Right lobe of liver (tissue), 6 donors: ENCODE data around the gene MBLAC2. TPM values are rescaled to one million over a fixed set of nuclear protein-coding genes. Genes with fewer than 3 reads are reported as not detected.

Experiments used
- ATAC-seq, 4 donors: fragments of 200-7000 bp; cut with Tn5 transposase; one replicate each; pipeline ENCODE4 v1.9.1; 2020; ENCODE audit warnings: mild to moderate bottlenecking in 4 of 4, moderate library complexity in 4 of 4
- DNase-seq, 3 donors: peaks; one replicate each; pipeline ENCODE4 v3.0.0-alpha.2; 2020
- H3K27ac ChIP-seq, 3 donors: fragments of 200-600 bp; one replicate each; pipeline ENCODE4 v1.8.0; 2022
- H3K27me3 ChIP-seq, 2 donors: fragments of 200-600 bp; one replicate each; pipeline ENCODE4 v1.8.0; 2022
- H3K36me3 ChIP-seq, 4 donors: fragments of 200-600 bp; sonication (generic) in 1 of 4; one replicate each; pipeline versions ENCODE4 v1.5.1 to v1.8.0; 2017 to 2022; ENCODE audit warnings: control low read depth in 1 of 4
- H3K4me1 ChIP-seq, 4 donors: fragments of 200-600 bp; sonication (generic) in 1 of 4; one replicate each; pipeline versions ENCODE4 v1.5.1 to v1.8.0; 2017 to 2022; ENCODE audit warnings: control low read depth in 1 of 4
- H3K4me3 ChIP-seq, 3 donors: fragments of 200-600 bp; one replicate each; pipeline ENCODE4 v1.8.0; 2022
- H3K9me3 ChIP-seq, 4 donors: fragments of 200-600 bp; sonication (generic) in 1 of 4; one replicate each; pipeline versions ENCODE4 v1.5.1 to v1.8.0; 2017 to 2022; ENCODE audit warnings: control low read depth in 1 of 4
- CTCF ChIP-seq, 4 donors: fragments of 200-600 bp in 3 of 4; fragments of 450-650 bp in 1 of 4; IDR thresholded peaks; one replicate each; pipeline versions ENCODE4 v1.5.1 to v1.8.0; 2016 to 2022; ENCODE audit warnings: antibody characterized with exemption in 4 of 4, mild to moderate bottlenecking in 2 of 4
- POLR2A ChIP-seq: fragments of 450-650 bp; IDR thresholded peaks from one replicate; pipeline ENCODE4 v1.6.1; 2017; ENCODE audit warnings: antibody characterized with exemption, mild to moderate bottlenecking
- WGBS: methylation state at CpG from one replicate; pipeline ENCODE4 v1.1.6; 2018; ENCODE audit warnings: low coverage, low lambda C conversion rate; ENCODE audit not compliant: insufficient coverage; ENCODE audit errors: missing lambda C conversion rate; 5-methylcytosine and 5-hydroxymethylcytosine counted together
- intact Hi-C, 2 donors: fragments of 100-400 bp; cut with DNase I; formaldehyde crosslinking; loops; one replicate each; pipeline versions ENCODE4 v1.11.2 to v1.14.1; 2022
- total RNA-seq, 6 experiments: library from RNA; depleted of rRNA in 2 of 6; stranded (reverse); fragments of >200 nt in 2 of 6; fragmentation: NEBNext Ultra II Directional in 3 of 6; extraction: Animal tissue kit (Norgen Biotek cat#: 25700) in 3 of 6; gene quantifications; one replicate each; pipeline versions ENCODE4 v1.1.0 to v1.2.4, GENCODE V29; 2016 to 2023
- donor health status: DM: no; HTN: yes; CAD: no.
- donor health status: DM: no; HTN: no; CAD: no.
- donor health status: DM: no; HTN: no; CAD: no.
- donor health status: DM: no; HTN: yes; CAD: no.
- donor health status: DM: no; HTN: yes; CAD: no.

MBLAC2 gene
- total RNA-seq, 6 experiments from 2014 or later = 2.3 to 5.3 (median 3.9) TPM

GRCh38 chr5:90446961-90447360 lies 27.6 kb downstream of the MBLAC2 start:
- Histone ChIP-seq H3K27ac (no peak overlapping the region), H3K4me3 (no peak overlapping the region), H3K36me3 (no peaks in the 10 kb centered on the region), H3K27me3 (no peaks in the 10 kb centered on the region), H3K9me3 (no peaks in the 10 kb centered on the region), H3K4me1 (no peaks in the 10 kb centered on the region)
- DNase-seq (no peak), ATAC-seq (no peak)
- intact Hi-C loops = no loop called here
- TF ChIP-seq CTCF (IDR thresholded peaks at IDR 0.05) (no peak), POLR2A (no peak)

DNA sequence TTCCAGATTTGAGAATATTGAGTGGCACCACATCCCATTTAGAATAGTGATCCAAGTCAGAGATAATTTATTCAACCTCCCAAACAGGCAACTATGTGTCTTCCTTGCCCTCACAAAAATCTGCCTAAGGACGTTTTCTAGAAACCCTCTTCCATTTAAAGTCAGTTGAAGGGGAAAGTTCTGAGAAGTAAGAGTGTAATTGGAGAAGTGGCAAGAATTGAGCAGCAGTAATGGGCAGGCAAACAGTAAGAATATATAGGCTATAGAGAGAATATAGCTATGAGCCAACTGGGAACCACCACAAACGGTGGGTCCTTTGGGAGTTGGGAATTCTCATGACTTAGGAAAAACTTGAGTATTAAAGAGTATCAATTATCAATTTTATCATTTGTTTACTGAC lies 33.9 kb downstream of the MBLAC2 start:
- no peak for ATAC-seq
- H3K27ac ChIP-seq = no peak overlapping the region
- TF ChIP-seq POLR2A = no peak
- TF ChIP-seq CTCF (IDR thresholded peaks at IDR 0.05) = no peak
- no peak overlapping the region for H3K4me3 ChIP-seq
- no peaks in the 10 kb centered on the region for H3K9me3 ChIP-seq
- no peaks in the 10 kb centered on the region for H3K36me3 ChIP-seq
- DNase-seq = no peak
- peaks cover 0 to 15% (median 2%) of the 10 kb centered on the region in 4 donors for H3K4me1 ChIP-seq
- intact Hi-C loops = no loop called here
- 40% methylated on average over 2 of the region's 2 CpGs for WGBS
- no peaks in the 10 kb centered on the region for H3K27me3 ChIP-seq

GRCh38 chr5:90438100-90438499 lies 36.5 kb downstream of the MBLAC2 start:
- DNase-seq = no peak
- Histone ChIP-seq H3K36me3 (no peaks in the 10 kb centered on the region), H3K4me3 (no peak overlapping the region), H3K27ac (no peak overlapping the region), H3K4me1 (peaks cover 0 to 15% (median 2%) of the 10 kb centered on the region in 4 donors), H3K27me3 (no peaks in the 10 kb centered on the region), H3K9me3 (no peaks in the 10 kb centered on the region)
- ATAC-seq = peak; percentile 85 to 93 (median 87)
- intact Hi-C loops = no loop called here
- 8% methylated on average over 1 of the region's 1 CpG for whole genome bisulfite sequencing
- TF ChIP-seq CTCF (IDR thresholded peaks at IDR 0.05) (no peak), POLR2A (no peak)

DNA sequence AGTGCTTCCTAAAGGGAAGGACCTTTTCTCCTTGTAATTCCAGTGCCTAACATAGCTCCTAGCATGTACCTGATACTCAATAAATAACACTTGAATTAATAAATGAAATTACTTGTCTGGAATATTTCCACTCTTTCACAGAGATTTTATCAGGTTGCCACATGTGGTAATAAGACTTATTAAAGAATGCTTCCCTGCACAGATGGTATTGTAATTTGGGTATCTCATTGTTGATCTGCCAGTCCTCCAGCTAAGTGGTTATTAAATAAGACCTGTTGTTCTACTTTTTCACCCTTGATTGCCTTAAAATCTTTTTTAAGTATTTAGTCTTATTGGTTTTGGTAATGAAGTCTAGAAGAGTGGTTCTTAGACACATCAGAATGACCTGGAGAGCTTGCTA lies 36.9 kb downstream of the MBLAC2 start:
- H3K27ac ChIP-seq = no peak overlapping the region
- no peak for ATAC-seq
- intact Hi-C loops = no loop called here
- DNase-seq = no peak
- no peaks in the 10 kb centered on the region for H3K27me3 ChIP-seq
- H3K36me3 ChIP-seq = no peaks in the 10 kb centered on the region
- TF ChIP-seq CTCF (IDR thresholded peaks at IDR 0.05) (no peak), POLR2A (no peak)
- H3K4me1 ChIP-seq = peaks cover 0 to 15% (median 2%) of the 10 kb centered on the region in 4 donors
- no peak overlapping the region for H3K4me3 ChIP-seq
- H3K9me3 ChIP-seq = no peaks in the 10 kb centered on the region

GRCh38 chr5:90434116-90434714 lies 40.4 kb downstream of the MBLAC2 start:
- ATAC-seq (peak; percentile 63 to 71 (median 65)), DNase-seq (peak in 1 of 3 donors; percentile 28)
- peaks cover 0 to 11% (median 2%) of the 10 kb centered on the region in 4 donors for H3K4me1 ChIP-seq
- H3K27me3 ChIP-seq = no peaks in the 10 kb centered on the region
- H3K9me3 ChIP-seq = no peaks in the 10 kb centered on the region
- WGBS = 56% methylated on average over 5 of the region's 5 CpGs
- H3K36me3 ChIP-seq = no peaks in the 10 kb centered on the region
- TF ChIP-seq POLR2A (no peak), CTCF (IDR thresholded peaks at IDR 0.05) (peak; percentile 11 to 62 (median 52))
- intact Hi-C loops = no loop called here
- H3K27ac ChIP-seq = no peak overlapping the region
- no peak overlapping the region for H3K4me3 ChIP-seq
